Natural killer cell (primary cell): ENCODE results near the gene SYPL2. TPM values are rescaled to one million over a fixed set of nuclear protein-coding genes. Genes with fewer than 3 reads are reported as not detected.
A peak's percentile ranks its signal among the peaks of the same experiment; 100 is the strongest.

Experiments used
- ATAC-seq, 3 donors: fragments of 150-1000 bp in 2 of 3; fragments of 200-7000 bp in 1 of 3; cut with Tn5 transposase; 1 replicate in 1 of 3; 2 replicates in 2 of 3; pipeline ENCODE4 v1.10.0; 2021; ENCODE audit warnings: mild to moderate bottlenecking in 2 of 3, moderate library complexity in 2 of 3
- DNase-seq, 2 donors: peaks; one replicate each; pipeline versions ENCODE4 v3.0.0 to v3.0.0-alpha.2; 2013 to 2021; ENCODE audit warnings: mixed read lengths in 1 of 2
- H3K27ac ChIP-seq: one replicate; pipeline ENCODE4 v1.5.1; 2013; ENCODE audit warnings: mild to moderate bottlenecking, low read length
- H3K27me3 ChIP-seq: one replicate; pipeline ENCODE4 v1.6.1; 2013; ENCODE audit warnings: low read length; ENCODE audit not compliant: control insufficient read depth, insufficient read depth
- H3K36me3 ChIP-seq: one replicate; pipeline ENCODE4 v1.6.1; 2013; ENCODE audit warnings: low read length; ENCODE audit not compliant: control insufficient read depth, insufficient read depth
- H3K4me1 ChIP-seq: one replicate; pipeline ENCODE4 v1.6.1; 2013; ENCODE audit warnings: low read length; ENCODE audit not compliant: control insufficient read depth, insufficient read depth
- H3K4me3 ChIP-seq: one replicate; pipeline ENCODE4 v1.5.1; 2013; ENCODE audit warnings: low read length
- H3K9me3 ChIP-seq: one replicate; pipeline ENCODE4 v1.6.1; 2013; ENCODE audit warnings: low read length; ENCODE audit not compliant: control insufficient read depth, insufficient read depth
- H3K27ac Mint-ChIP-seq, 2 donors: one replicate each; pipeline ENCODE4 v1.8.0; 2022; ENCODE audit warnings: mild to moderate bottlenecking in 2 of 2, mixed read lengths in 2 of 2, moderate library complexity in 1 of 2
- H3K27me3 Mint-ChIP-seq, 2 donors: one replicate each; pipeline ENCODE4 v1.8.0; 2022; ENCODE audit warnings: low read depth in 2 of 2, mixed read lengths in 2 of 2
- H3K36me3 Mint-ChIP-seq: one replicate; pipeline ENCODE4 v1.8.0; 2022; ENCODE audit warnings: mixed read lengths
- H3K4me1 Mint-ChIP-seq, 2 donors: one replicate each; pipeline ENCODE4 v1.8.0; 2022; ENCODE audit warnings: mixed read lengths in 2 of 2
- H3K4me3 Mint-ChIP-seq: one replicate; pipeline ENCODE4 v1.8.0; 2022; ENCODE audit warnings: mild to moderate bottlenecking, moderate library complexity, mixed read lengths
- H3K9me3 Mint-ChIP-seq, 2 donors: one replicate each; pipeline ENCODE4 v1.8.0; 2022; ENCODE audit warnings: mixed read lengths in 2 of 2
- CTCF ChIP-seq: fragments of 200-600 bp; IDR thresholded peaks from one replicate; pipeline ENCODE4 v1.8.0; 2022; ENCODE audit warnings: antibody characterized with exemption
- WGBS: methylation state at CpG from one replicate; pipeline ENCODE4 v1.1.7; 2013; ENCODE audit warnings: missing lambda C conversion rate; ENCODE audit not compliant: insufficient coverage; 5-methylcytosine and 5-hydroxymethylcytosine counted together
- intact Hi-C: fragments of 100-400 bp; cut with micrococcal nuclease; formaldehyde crosslinking; loops from one replicate; pipeline ENCODE4 v1.14.2; 2022
- total RNA-seq, 4 donors: library from RNA; stranded (reverse); fragments of 120-200 nt in 1 of 4; gene quantifications; one replicate each; pipeline versions ENCODE4 v1.2.3 to v1.2.4, GENCODE V29; 2013 to 2022

SYPL2 gene
- total RNA-seq, 3 donors from 2014 or later (not counting 1 experiment from before 2014, with no cell fraction given): not detected

- DNase-seq: no peak
- no peaks in the 10 kb centered on the region for H3K27me3 ChIP-seq
- Mint-ChIP-seq H3K36me3 (no peaks in the 10 kb centered on the region), H3K27ac (peak overlapping the region; percentile 83 to 87), H3K9me3 (no peaks in the 10 kb centered on the region), H3K27me3 (peaks cover 11 to 13% of the 10 kb centered on the region in 2 donors), H3K4me1 (peaks cover 22 to 24% of the 10 kb centered on the region in 2 donors), H3K4me3 (peak overlapping the region; percentile 89)
- TF ChIP-seq CTCF: no peak
- no peak for ATAC-seq
- H3K27ac ChIP-seq: no peak overlapping the region
- H3K4me3 ChIP-seq: peak overlapping the region; percentile 52
- intact Hi-C loops: loop anchor here (5.0 kb wide), 1 partner anchor 237 kb away; the partner anchor contains the start of gene CELSR2
- H3K36me3 ChIP-seq: no peaks in the 10 kb centered on the region
- no peaks in the 10 kb centered on the region for H3K9me3 ChIP-seq
- WGBS: 47% methylated on average over 15 of the region's 15 CpGs
- peaks cover 17% of the 10 kb centered on the region for H3K4me1 ChIP-seq
These were observed 18.2 kb downstream of the SYPL2 start for GRCh38 chr1:109484519-109484975.

GRCh38 chr1:109485001-109485400 lies 18.7 kb downstream of the SYPL2 start:
- Mint-ChIP-seq H3K4me3 (peak overlapping the region; percentile 89), H3K36me3 (no peaks in the 10 kb centered on the region), H3K4me1 (peaks cover 22 to 24% of the 10 kb centered on the region in 2 donors), H3K27me3 (peaks cover 7 to 9% of the 10 kb centered on the region in 2 donors), H3K9me3 (no peaks in the 10 kb centered on the region), H3K27ac (peak overlapping the region; percentile 83 to 87)
- Histone ChIP-seq H3K4me3 (no peak overlapping the region), H3K4me1 (peaks cover 17% of the 10 kb centered on the region), H3K9me3 (no peaks in the 10 kb centered on the region), H3K36me3 (no peaks in the 10 kb centered on the region), H3K27ac (no peak overlapping the region), H3K27me3 (no peaks in the 10 kb centered on the region)
- 42% methylated on average over 2 of the region's 3 CpGs for WGBS
- ATAC-seq (no peak), DNase-seq (no peak)
- intact Hi-C loops: no loop called here
- TF ChIP-seq CTCF: no peak

- H3K27me3 Mint-ChIP-seq: no peaks in the 10 kb centered on the region
These were observed 20.9 kb downstream of the SYPL2 start for GRCh38 chr1:109487261-109487660.

More at GRCh38 chr1:109487261-109487660, 20.9 kb downstream of the SYPL2 start:
- H3K4me3 ChIP-seq: no peak overlapping the region
- H3K9me3 ChIP-seq: no peaks in the 10 kb centered on the region
- H3K4me1 ChIP-seq: peaks cover 22% of the 10 kb centered on the region
- DNase-seq: no peak
- no peak for ATAC-seq
- intact Hi-C loops: no loop called here
- H3K27ac ChIP-seq: no peak overlapping the region
- H3K4me3 Mint-ChIP-seq: no peak overlapping the region
- 96% methylated on average over 5 of the region's 5 CpGs for WGBS
- H3K4me1 Mint-ChIP-seq: peaks cover 22 to 30% of the 10 kb centered on the region in 2 donors
- H3K9me3 Mint-ChIP-seq: no peaks in the 10 kb centered on the region
- no peak for TF ChIP-seq CTCF
- H3K27ac Mint-ChIP-seq: no peak overlapping the region
- H3K36me3 ChIP-seq: no peaks in the 10 kb centered on the region
- H3K27me3 ChIP-seq: no peaks in the 10 kb centered on the region
- H3K36me3 Mint-ChIP-seq: no peaks in the 10 kb centered on the region
